GM12872 (cell line): ENCODE data around the gene LIMS2.

Experiments
- CTCF ChIP-seq: IDR thresholded peaks from 3 replicates; pipeline ENCODE4 v1.5.1; 2011; ENCODE audit warnings: low read depth, mild to moderate bottlenecking, low read length, moderate library complexity; ENCODE audit not compliant: insufficient read depth

LIMS2 gene

GRCh38 chr2:127650041-127650784 is 25.1 kb downstream of the LIMS2 start:
- TF ChIP-seq CTCF, result no peak

- TF ChIP-seq CTCF, result peak; percentile 89
These were observed 25.7 kb downstream of the LIMS2 start for GRCh38 chr2:127649684-127650040.

GRCh38 chr2:127649100-127649611 is 26.2 kb downstream of the LIMS2 start:
- TF ChIP-seq CTCF, result no peak

GRCh38 chr2:127648321-127648720 is 27.0 kb downstream of the LIMS2 start:
- no peak for TF ChIP-seq CTCF

GRCh38 chr2:127647242-127648190 is 27.8 kb downstream of the LIMS2 start:
- TF ChIP-seq CTCF, result no peak

- no peak for TF ChIP-seq CTCF
These were observed 28.7 kb downstream of the LIMS2 start for GRCh38 chr2:127646487-127647241.
